Colon (tissue), 2 donors: Measurements from ENCODE around the gene DNAL4.
"Not testable (repeated sequence)": the region's sequence is repeated elsewhere in the genome, so short reads cannot be mapped to it uniquely, and the experiment has no call there.

ENCODE experiments used
- FAIRE-seq: peaks from 2 replicates; lab custom pipeline; 2012; peaks lifted over from hg19 to GRCh38; lab: Jason Lieb, UNC
- donor health status: control.
- donor health status: control.

Gene DNAL4

DNA sequence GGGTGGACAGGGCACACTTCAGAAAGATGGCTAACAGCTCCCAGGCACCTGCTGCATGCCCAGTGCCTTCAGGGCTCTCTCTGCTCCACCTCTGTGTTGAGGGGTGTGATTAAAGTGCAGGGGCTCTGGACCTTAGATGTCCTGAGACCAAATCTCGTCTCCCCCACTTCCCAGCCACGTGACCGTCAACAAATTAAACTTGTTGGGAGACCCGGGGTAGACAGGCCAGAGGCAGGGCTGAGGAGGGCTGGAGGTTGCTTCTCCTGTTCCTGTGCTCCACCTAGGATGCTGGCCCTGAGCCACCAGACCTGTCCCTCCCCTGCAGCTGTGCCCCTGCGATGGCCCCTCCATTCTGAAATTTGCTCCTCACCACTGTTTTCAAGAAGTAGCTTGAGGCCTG, 32.9 kb upstream of the DNAL4 start:
- FAIRE-seq, result no peak

DNA sequence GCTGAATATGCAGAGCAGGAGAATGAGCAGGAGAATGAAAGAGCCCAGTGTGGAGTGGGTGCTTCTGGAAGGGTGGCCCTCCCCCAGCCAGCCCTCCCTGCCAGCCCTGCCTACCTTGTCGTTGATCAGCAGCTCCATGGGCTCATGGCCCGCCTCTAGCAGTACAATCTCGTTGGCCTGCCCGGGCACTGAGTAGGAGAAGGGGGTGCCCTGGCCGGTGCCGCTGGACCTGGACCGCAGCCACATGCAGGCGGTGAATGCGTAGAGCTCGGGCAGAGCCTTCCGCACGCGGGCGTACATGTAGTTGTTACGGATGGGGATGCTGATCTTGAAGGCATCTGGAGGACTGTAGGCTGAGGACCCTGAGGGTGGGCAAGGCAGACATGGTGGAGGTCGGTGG, 32.4 kb upstream of the DNAL4 start:
- FAIRE-seq, result no peak

DNA sequence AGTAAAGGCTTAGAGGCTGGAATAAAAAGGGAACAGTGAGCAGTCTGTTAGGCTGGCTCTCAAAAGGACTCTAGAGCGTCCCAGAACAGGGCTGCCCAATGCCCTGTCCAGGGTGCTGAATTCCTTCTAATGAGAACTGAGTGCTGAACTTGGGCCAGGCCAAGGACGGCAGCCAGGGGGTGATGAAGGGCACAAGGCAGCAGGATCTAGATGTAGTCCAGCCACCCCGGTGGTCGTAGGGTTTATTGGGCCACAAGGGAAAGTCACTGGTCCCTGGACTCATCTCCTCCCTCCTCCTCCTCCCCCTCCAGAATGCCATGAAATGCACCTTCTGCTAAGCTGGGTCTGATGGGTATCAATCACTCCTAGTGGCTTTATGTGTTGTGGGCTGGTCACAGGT, 30.6 kb upstream of the DNAL4 start:
- no peak for FAIRE-seq

DNA sequence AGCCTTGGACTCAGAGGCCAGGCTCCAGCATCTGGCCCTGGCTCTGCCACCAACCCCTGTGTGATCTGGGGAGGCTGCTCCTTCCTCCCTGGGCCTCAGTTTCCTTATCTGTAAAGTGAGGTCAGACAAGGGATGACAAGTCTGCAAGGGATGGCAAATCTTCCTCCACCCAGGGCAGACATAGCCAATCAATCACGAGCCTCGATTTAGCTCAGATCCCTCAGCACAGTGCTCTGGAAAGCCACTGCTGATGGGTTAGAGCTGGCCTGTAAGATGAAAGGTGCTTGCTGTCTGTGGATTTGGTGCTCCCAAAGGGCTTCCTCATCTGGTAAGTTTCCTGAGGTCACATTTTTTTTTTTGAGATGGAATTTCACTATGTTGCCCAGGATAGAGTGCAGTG, 29.7 kb upstream of the DNAL4 start:
- FAIRE-seq, result no peak

- no peak for FAIRE-seq
These were observed 29.1 kb upstream of the DNAL4 start for GRCh38 chr22:38823076-38823475.

GRCh38 chr22:38820020-38820419, 26.1 kb upstream of the DNAL4 start:
- FAIRE-seq, result no peak

- FAIRE-seq, result no peak
These were observed 25.5 kb upstream of the DNAL4 start for GRCh38 chr22:38819387-38819940.

DNA sequence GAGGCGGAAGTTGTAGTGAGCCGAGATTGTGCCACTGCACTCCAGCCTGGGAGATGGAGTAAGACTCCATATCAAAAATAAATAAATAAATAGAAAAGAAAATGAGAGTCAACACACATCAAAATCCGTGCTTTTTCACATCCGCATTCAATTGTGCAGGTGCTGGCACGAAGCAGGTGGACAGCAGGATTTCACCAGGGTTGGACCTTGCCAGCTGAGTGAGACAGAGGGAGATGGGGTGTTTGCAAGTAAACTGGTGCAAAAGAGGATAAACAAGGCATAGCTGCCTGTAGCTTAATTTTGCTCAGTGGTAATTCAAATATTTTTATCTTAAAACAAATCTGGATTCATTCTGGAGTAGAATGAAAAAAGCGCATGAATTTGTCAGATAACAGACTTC, 23.3 kb upstream of the DNAL4 start:
- FAIRE-seq, result no peak

GRCh38 chr22:38815842-38816241, 21.9 kb upstream of the DNAL4 start:
- FAIRE-seq, result no peak

- no peak for FAIRE-seq
These were observed 17.3 kb upstream of the DNAL4 start for GRCh38 chr22:38811241-38811640.

DNA sequence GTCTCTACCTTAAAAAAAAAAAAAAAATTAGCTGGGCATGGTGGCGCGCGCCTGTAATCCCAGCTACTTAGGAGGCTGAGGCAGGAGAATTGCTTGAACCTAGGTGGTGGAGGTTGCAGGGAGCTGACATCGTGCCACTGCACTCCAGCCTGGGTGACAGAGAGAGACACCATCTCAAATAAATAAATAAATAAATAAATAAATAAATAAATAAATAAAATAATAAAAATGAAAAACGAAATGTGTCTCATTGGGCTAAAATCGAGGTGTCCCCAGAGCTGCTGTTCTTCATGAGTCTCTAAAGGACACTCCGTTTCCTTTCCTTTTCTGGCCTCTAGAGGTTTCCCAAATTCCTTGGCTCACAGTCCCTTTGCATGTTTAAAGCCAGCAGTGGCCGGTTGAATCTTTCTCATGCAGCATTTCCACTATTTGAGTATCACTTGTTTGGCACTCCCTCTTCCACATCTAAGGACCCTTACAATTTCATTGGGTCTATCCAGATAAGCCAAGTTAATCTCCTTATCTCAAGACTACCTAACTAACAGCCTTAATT, 11.2 kb upstream of the DNAL4 start:
- not testable (repeated sequence) for FAIRE-seq

DNA sequence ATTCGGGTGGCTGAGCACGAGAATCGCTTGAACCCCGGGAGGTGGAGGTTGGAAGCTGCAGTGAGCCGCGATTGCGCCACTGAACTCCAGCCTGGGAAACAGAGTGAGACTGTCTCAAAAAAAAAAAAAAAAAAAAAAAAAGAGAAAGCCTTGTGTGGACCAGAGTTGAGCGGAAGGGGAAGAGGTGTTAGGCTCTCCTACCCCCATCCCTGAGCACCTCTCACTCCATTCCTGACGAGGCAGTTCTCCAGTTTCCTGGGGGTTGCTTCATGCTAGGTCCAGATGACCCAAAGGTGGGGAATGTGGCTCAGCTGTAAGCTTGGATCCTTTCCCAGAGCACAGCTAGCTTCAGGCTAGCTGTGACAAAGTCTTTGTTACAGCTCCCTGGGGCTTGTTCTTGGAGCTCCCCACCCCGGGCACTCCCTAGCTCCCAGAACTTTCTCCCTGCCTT, 8.8 kb upstream of the DNAL4 start:
- no peak for FAIRE-seq

GRCh38 chr22:38799265-38800002, 5.5 kb upstream of the DNAL4 start:
- FAIRE-seq, result no peak

DNA sequence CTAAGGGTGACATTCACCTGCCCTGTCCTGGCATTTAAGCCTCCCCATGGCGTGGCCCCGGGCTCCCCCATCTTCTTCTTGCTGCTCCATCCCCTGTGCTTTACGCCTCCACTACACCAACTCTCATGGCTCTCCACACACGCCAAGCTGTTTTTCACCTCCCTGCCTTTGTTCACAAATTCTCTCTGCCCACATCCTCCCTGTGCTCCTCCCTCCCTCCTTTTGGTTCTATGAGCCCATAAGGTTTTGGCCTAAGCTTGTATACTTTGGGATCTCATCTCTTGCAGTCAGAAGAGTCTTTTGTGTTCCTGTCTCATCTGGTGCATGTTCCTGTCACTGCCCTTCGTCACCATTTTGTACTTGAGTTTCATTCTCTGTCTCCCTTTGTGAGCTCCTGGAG, 4.6 kb upstream of the DNAL4 start:
- FAIRE-seq, result no peak

GRCh38 chr22:38796262-38796957, 2.5 kb upstream of the DNAL4 start:
- FAIRE-seq, result no peak

GRCh38 chr22:38795569-38795968, 1.6 kb upstream of the DNAL4 start:
- FAIRE-seq, result no peak

GRCh38 chr22:38793317-38793716, 626 bp downstream of the DNAL4 start:
- FAIRE-seq, result no peak

DNA sequence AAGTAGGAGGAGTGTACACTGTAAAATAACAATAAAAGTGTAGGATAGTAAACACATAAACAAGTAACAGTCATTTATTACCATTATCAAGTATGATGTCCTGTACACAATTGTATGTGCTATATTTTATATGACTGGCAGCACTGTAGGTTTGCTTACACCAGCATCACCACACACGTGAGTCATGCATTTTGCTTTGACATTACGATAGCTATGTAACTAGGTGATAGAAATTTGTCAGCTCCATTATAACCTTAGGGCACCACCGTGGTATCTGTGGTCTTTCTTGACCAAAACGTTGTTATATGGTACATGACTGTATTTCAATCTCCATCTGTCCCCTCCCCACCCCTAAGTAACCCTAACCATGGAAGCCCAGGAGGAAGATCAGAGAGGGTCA, 1.1 kb downstream of the DNAL4 start:
- no peak for FAIRE-seq

- no peak for FAIRE-seq
These were observed 4.3 kb downstream of the DNAL4 start for GRCh38 chr22:38789606-38790005.

DNA sequence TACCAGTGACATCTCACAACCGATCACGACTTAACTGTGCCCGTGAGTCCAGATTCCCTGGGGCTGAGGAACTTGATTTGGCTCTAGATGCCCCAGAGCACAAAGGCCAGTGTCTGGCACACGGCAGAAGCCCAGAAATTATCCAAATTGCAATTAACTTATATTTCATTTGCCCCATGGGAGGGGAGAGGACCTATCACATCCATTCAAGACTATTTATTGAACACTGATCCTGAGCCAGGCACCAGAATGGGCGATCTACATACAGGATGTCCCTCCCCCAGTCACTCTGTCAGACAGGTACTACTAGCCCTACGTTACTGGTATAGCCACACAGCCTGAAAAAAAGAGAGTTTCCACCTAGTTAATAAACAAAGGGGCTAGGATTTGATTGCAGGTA, 5.1 kb downstream of the DNAL4 start:
- FAIRE-seq, result no peak

DNA sequence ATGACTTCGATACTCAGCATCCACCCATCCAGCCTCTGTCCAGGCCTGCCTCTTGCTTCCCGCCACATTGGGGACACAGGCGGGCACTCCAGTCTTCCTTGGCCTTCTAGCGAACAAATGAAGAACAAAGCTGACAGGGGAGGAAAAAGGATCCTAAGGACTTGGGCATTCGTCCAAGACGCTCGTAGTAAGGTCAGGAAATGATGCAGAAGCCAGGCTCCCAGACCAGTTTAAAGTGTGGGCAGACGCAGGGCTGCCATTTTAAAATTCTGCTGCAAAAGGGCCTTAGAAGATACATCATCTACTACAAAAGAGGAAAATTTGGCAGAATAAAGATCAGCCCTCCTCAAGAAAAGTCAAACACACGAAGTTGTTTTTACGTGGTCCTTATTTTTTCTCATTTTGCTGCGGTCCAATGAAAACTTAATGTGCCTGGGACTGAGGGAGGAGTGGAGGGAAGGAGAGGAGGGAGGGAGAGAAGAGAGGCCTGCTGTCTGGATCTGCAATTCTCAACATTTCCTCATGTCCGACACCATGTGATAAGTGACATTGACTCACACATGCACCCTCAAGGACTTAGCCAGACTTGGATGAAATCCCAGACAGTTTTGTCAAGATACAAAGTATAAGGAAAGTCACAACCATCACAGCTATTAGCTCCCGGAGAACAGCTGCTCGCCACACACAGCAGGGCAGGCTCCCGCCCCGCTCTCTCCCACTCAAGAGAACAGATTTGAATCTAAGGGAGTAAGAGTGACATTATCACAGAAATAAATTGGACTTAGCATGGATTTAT, 5.7 kb downstream of the DNAL4 start:
- FAIRE-seq, result no peak

GRCh38 chr22:38786631-38787030, 7.3 kb downstream of the DNAL4 start:
- FAIRE-seq, result no peak
